K562 (cell line): ENCODE measurements around the gene ATF5. TPM values are rescaled to one million over a fixed set of nuclear protein-coding genes. Genes with fewer than 3 reads are reported as not detected.

Source experiments
- CBFA2T3 ChIP-seq: fragments of 450-650 bp; IDR thresholded peaks from 2 replicates; pipeline ENCODE4 v1.6.1; 2017
- CHAMP1 ChIP-seq: fragments of 450-650 bp; IDR thresholded peaks from 2 replicates; pipeline ENCODE4 v1.6.1; 2016; ENCODE audit warnings: mild to moderate bottlenecking
- ELK1 ChIP-seq: sonication (generic); formaldehyde crosslinking; IDR thresholded peaks from 2 replicates; pipeline ENCODE4 v1.8.1; 2022; ENCODE audit warnings: missing genetic modification reagents
- HMGN3 ChIP-seq: IDR thresholded peaks from 2 replicates; pipeline ENCODE4 v1.6.1; 2011; ENCODE audit warnings: borderline replicate concordance, low read depth, mild to moderate bottlenecking, mixed read lengths, low read length; ENCODE audit not compliant: insufficient read length; ENCODE audit errors: extremely low read depth
- JUNB ChIP-seq: fragments of 450-650 bp; formaldehyde crosslinking; conservative IDR thresholded peaks from 2 replicates; pipeline ENCODE4 v1.4.0; 2020; ENCODE audit warnings: mild to moderate bottlenecking
- KAT2B ChIP-seq: IDR thresholded peaks from one replicate; pipeline ENCODE4 v1.6.1; 2012; ENCODE audit warnings: low read depth, mild to moderate bottlenecking, control low read depth, inconsistent platforms, low read length, moderate library complexity
- KLF6 ChIP-seq: fragments of 250-450 bp; sonication (Bioruptor Pico); IDR thresholded peaks from 2 replicates; pipeline ENCODE4 v1.4.0; 2020; ENCODE audit warnings: mild to moderate bottlenecking, moderate library complexity, borderline replicate concordance
- MXD1 ChIP-seq: fragments of 250-450 bp; sonication (Bioruptor Pico); IDR thresholded peaks from 2 replicates; pipeline ENCODE4 v1.8.0; 2021; ENCODE audit warnings: borderline replicate concordance, mild to moderate bottlenecking, moderate library complexity; ENCODE audit not compliant: poor library complexity, severe bottlenecking
- MYC ChIP-seq, 2 experiments: fragments of 250-450 bp in 1 of 2; sonication (Bioruptor Pico) in 1 of 2; IDR thresholded peaks; 2 replicates each; pipeline versions ENCODE4 v1.5.1 to v1.6.1; 2012 to 2021; ENCODE audit warnings: low read depth in 2 of 2, borderline replicate concordance in 1 of 2, improper control_type of control experiment in 1 of 2, low read length in 1 of 2, mild to moderate bottlenecking in 1 of 2, moderate library complexity in 1 of 2
- NFXL1 ChIP-seq: fragments of 450-650 bp; formaldehyde crosslinking; IDR thresholded peaks from 2 replicates; pipeline ENCODE4 v1.4.0; 2021; ENCODE audit warnings: mild to moderate bottlenecking
- POLR2B ChIP-seq: fragments of 450-650 bp; IDR thresholded peaks from 2 replicates; pipeline ENCODE4 v1.6.1; 2018; ENCODE audit warnings: low read depth; ENCODE audit not compliant: partially characterized antibody
- SNRNP70 ChIP-seq: fragments of 200-400 bp; formaldehyde crosslinking; optimal IDR thresholded peaks from 2 replicates; pipeline ENCODE3; 2017; ENCODE audit warnings: low read depth, low read length
- SUPT5H ChIP-seq: fragments of 450-650 bp; IDR thresholded peaks from 2 replicates; pipeline ENCODE4 v1.6.1; 2016
- TAF1 ChIP-seq: IDR thresholded peaks from 2 replicates; pipeline ENCODE4 v1.6.1; 2011; ENCODE audit warnings: mild to moderate bottlenecking, low read length, moderate library complexity; ENCODE audit not compliant: insufficient read depth, control insufficient read depth, severe bottlenecking; ENCODE audit errors: extremely low read depth
- TCF7 ChIP-seq: sonication (generic); IDR thresholded peaks from 2 replicates; pipeline ENCODE4 v1.6.1; 2016; ENCODE audit warnings: antibody characterized with exemption, borderline replicate concordance
- TGIF2 ChIP-seq: sonication (generic); formaldehyde crosslinking; IDR thresholded peaks from 2 replicates; pipeline ENCODE4 v1.8.1; 2022; ENCODE audit warnings: mild to moderate bottlenecking, missing genetic modification reagents, moderate library complexity
- U2AF1 ChIP-seq: fragments of 200-400 bp; formaldehyde crosslinking; optimal IDR thresholded peaks from 2 replicates; pipeline ENCODE3; 2017; ENCODE audit warnings: mild to moderate bottlenecking, low read depth, low read length, moderate library complexity
- ZKSCAN3 ChIP-seq: fragments of 250-450 bp; sonication (Bioruptor Pico); IDR thresholded peaks from 2 replicates; pipeline ENCODE4 v1.4.0; 2020
- ZNF280B ChIP-seq: fragments of 250-450 bp; sonication (Bioruptor Pico); IDR thresholded peaks from 2 replicates; pipeline ENCODE4 v1.5.1; 2021; ENCODE audit warnings: mild to moderate bottlenecking
- ZNF3 ChIP-seq: fragments of 250-450 bp; sonication (Bioruptor Pico); IDR thresholded peaks from 2 replicates; pipeline ENCODE4 v1.5.0; 2021; ENCODE audit warnings: mild to moderate bottlenecking, moderate library complexity
- polyA plus RNA-seq, 8 experiments: library from polyadenylated mRNA; depleted of rRNA in 4 of 8; stranded (reverse) in 5 of 8; unstranded in 3 of 8; fragments of >200 nt; fragmentation: Nextera tagmentation in 2 of 8; fragmentation: Illumina TruSeq in 1 of 8; extraction: Ambion mirVana in 2 of 8; extraction: Trizol in 1 of 8; gene quantifications; 2 replicates each; pipeline versions ENCODE4 v1.2.1 to v1.2.3, GENCODE V29; 2011 to 2014; ENCODE audit warnings: inconsistent platforms in 1 of 8, missing spikeins in 1 of 8
- total RNA-seq, 7 experiments: library from RNA; depleted of rRNA in 6 of 7; stranded (reverse); fragments of >200 nt in 6 of 7; fragmentation: Illumina TruSeq in 2 of 7; extraction: Trizol in 2 of 7; gene quantifications; 2 replicates each; pipeline versions ENCODE4 v1.2.1 to v1.2.3, GENCODE V29; 2011 to 2021; ENCODE audit warnings: low replicate concordance in 1 of 7

The ATF5 gene
- total and polyA plus RNA-seq, 9 of the 15 experiments (the other 6 are each of a cell fraction or from before 2014, with no cell fraction given): 3.0 to 57.6 (median 11.1) TPM

- TF ChIP-seq CHAMP1 (no peak), JUNB (CRISPR knock-in tag) (no peak), MXD1 (CRISPR knock-in tag) (peak; percentile 21), KLF6 (CRISPR knock-in tag) (no peak), HMGN3 (no peak), U2AF1 (no peak), TGIF2 (no peak), TCF7 (no peak), ZNF280B (CRISPR knock-in tag) (no peak), ZNF3 (CRISPR knock-in tag) (no peak), CBFA2T3 (no peak), ELK1 (CRISPR knock-in tag) (no peak), SNRNP70 (no peak), MYC (IDR thresholded peaks at IDR 0.05; ENCODE audit: low read depth, low read length) (no peak; the same call in 1 of the 2 replicates), MYC (CRISPR knock-in tag; IDR thresholded peaks at IDR 0.05; ENCODE audit: borderline replicate concordance, low read depth) (no peak; the same call in 1 of the 2 replicates), ZKSCAN3 (CRISPR knock-in tag) (no peak), NFXL1 (CRISPR knock-in tag) (peak; percentile 77; the same call in 1 of the 2 replicates), SUPT5H (peak; percentile 96), POLR2B (no peak), TAF1 (peak; percentile 64), KAT2B (no peak)
Measured at GRCh38 chr19:49929611-49930482, 842 bp downstream of the ATF5 start (continued).
